HG02610 (cell line): ENCODE results near the gene NUP210.
"Not testable (repeated sequence)": the region's sequence is repeated elsewhere in the genome, so short reads cannot be mapped to it uniquely, and the experiment has no call there.

ENCODE experiments used
- ATAC-seq: cut with Tn5 transposase; IDR thresholded peaks from one replicate; pipeline ENCODE4 v1.9.1; 2021; ENCODE audit warnings: mild to moderate bottlenecking, moderate library complexity; ENCODE audit not compliant: unreplicated experiment

NUP210 gene

DNA sequence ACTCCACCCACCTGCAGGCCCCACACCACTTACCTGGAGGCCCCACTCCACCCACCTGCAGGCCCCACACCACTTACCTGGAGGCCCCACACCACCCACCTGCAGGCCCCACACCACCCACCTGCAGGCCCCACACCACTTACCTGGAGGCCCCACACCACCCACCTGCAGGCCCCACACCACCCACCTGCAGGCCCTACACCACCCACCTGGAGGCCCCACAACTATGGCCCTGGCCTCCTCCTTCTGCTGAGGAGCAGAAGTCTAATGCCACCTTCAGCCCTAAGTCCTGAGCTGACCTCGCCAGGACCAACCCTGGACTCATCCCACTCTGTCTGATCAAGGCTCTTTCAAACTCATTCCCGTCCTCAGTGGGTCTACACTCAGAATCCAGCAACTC lies 42.4 kb downstream of the NUP210 start:
- ATAC-seq = not testable (repeated sequence)

DNA sequence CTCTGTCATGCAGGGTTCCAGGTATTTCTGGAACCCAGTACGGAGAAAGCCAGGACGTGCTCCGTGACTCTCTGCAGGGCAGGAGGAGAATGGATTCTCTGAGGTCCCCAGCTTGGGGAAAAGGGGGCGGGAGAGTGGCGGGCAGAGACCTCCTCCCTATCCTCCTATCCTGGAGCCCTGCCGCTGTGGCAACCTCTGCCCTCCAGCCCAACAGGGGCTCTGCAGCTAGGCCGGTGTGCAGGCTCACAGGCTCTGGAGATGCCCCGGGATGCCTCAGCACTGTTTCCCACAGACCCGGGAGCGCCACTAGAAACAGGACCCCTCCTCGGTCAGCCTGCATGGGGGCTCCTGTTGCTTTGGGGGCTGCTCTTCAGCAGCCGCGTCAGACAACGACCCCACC lies 43.1 kb downstream of the NUP210 start:
- no peak for ATAC-seq

DNA sequence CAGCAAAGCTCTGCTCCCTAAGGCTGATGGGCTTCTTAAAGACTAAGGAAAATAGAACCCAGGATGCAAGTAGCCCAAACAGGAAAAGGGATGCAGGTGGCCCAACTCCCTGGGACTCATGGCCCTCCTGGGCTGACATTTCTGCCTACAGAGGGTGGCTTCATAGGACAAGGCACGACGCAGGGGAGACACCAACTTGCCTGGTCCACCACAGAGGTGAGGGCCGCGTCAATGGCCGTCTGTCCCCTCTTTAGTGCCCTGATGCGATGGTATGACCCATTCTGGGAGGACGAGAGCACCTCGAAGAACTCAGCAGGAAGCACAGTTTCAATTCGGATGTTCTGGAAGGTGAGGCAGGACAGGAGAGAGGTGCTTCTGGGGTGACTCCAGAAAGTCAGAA lies 44.0 kb downstream of the NUP210 start:
- ATAC-seq = no peak

DNA sequence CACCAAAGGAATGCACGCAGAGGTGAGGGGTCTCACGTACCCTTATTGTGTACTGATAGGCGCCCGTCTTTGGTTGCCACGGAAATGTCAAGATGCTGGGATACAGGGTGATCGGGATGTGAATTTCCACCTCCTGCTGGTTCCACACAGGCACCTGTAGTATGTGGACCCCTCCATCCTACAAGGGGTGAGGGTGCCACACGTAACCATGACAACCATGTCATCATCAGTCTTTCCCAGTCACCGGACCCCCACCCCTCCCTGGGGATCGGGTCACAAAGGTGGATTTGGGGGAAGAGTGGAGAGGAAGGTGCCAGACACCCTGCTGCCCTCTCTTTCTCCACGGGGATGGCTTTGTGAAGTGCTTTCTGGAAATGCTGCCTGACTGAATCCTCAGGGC lies 44.7 kb downstream of the NUP210 start:
- ATAC-seq = no peak

DNA sequence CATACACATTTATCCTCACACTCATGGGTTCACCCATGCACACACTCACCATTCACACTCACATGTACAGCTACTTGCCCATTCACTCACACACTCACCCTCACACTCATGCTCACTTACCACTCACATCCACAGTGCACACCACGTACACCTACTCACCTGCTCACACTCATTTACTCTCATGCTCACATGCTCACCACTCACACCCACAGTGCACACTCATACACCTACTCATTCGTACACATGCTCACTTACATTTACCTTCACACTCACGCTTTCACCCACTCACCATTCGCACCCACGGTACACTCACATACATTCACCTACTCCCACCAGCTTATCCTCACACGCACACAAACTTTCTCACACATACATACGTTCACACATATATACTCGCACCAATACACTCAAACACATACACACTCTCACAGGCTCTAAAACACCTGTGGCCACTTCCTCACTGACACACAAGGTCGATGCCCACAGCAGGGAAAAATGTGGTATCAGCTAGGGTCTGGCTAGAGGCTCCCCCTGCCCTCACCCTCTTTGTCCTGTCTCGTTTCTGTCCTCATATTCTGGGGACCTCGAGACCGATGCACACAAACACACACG lies 46.0 kb downstream of the NUP210 start:
- ATAC-seq = no peak

DNA sequence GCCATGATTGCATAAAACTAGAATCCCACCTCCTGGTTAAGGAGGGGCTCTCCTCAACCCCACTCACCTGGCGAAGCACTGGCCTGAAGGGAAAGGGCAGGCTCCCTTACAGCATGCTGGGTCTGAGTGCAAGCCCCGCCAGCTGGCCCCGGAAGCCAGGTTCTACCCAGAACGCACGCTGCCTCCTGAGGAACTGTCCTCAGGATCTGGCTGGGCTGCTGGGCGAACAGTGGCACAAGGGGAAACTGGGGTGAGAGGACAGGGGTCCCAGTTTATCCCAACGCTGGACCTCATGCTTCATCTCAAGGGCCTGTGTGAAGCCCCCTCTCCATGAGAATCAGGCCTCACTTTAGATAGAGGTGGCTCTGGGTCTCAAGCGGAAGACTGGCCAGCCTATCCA lies 47.5 kb downstream of the NUP210 start:
- ATAC-seq = no peak

DNA sequence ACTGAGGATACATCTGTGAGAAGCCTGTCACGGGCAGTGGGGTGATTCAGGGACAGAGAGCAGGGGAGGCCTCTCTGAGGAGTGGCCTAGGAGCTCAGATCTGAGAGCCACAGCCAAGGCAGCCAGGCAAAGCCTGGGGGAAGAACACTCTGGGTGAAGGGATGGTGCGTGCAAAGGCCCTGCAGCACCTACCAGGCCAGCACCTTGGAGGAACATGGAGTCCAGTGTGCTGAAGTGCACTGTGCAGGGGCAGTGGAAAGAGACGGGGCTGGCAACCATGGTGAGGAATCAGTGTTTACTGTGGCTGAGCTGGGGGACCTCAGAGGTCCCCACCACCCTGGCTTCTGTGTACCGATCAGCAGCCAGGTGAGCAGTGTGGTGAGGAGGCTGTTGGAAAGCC lies 48.0 kb downstream of the NUP210 start:
- no peak for ATAC-seq

DNA sequence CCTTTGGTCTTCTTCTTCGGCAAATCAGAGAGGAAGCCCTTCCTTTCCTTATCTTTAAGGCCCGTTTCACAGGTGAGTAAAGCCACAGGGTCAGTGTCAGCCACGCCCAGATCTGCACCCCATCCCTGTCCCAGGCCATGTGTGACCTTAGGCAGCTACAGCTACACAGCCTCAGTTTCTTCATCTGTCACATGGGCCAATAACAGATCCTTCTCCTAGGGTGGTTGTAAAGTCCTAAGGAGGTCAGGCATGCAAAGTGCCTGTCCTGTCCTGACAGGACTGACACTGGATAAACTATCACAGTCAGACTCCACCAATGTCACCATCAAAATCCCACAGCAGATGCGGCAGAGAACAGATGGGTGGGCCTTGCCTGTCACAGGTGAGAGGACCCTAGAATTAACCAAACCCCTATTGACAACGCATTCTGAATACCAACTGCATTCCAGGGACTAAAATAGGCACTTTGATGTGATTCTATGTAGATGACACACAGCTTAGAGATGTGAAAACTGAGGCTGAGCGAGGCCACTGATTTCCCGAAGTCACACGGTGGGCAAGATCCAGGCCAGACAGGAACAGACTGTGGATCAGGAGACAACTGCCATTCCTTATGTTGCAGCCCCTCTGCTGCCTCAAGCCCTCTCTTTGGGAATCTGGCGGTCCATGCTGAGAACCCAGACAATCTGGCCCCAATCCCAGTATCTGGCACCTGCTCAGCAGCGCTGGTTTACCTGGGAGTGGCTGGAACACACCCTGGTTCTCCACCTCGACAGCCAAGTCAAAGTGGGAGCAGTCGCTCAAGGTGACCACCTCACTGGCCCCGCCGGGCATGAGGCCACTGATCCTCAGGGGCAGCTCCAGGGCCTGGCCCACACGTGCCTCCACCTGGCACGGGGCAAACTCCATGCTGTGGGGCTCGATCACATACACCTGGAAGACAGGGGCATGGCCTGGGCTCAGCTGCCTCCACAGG lies 48.7 kb downstream of the NUP210 start:
- ATAC-seq = no peak

DNA sequence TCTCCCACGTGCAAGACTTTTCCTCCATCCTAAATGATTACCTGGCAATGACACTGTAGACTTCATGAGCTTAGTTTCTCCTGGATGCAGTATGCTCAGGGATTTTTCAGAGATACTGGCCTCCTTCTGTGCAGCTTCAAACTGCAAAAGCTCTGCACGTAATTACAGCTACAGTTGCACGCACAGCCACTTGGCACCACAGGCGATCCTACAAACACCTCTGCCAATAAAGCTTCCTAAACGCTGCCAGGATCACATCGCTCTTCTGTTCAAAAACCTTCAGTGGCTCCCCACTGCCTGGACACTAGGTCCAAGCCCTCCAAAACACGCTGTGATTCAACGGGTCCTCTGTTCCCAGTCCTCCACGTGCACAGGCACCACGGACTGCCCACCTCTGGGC lies 49.5 kb downstream of the NUP210 start:
- ATAC-seq = no peak

DNA sequence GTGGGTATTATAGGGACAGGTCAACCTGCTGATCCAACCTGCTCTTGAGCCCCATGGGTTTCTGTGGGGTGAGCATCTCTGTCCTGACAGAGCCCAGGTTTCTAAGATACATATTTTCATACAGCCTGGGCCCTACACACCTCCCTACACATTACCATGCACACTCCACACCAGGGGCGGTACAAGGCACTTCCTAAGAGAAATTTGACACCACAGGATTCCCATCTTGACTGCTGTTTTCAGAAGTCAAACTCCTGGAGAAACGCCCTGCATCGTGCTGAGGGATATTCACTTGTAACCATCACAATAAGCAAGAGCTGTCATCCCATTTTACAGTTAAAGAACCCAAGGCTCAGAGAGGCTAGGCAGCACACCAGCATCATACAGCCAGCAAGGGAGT lies 50.1 kb downstream of the NUP210 start:
- no peak for ATAC-seq

DNA sequence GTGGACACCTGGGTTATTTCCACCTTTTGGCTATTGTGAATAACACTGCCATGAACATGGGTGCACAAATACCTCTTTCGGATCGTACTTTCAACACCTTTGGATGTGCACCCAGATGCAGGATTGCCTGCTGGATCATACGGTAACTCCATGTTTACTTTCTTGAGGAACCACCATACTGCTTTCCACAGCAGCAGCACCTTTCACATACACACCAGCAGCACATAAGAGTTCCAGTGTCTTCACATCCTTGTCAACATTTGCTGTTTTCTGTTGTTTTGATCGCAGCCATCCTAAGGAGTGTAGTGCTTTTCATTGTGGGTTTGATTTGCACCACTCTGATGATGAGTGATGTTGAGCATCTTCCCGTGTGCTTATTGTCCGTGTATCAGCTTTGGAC lies 51.3 kb downstream of the NUP210 start:
- no peak for ATAC-seq

DNA sequence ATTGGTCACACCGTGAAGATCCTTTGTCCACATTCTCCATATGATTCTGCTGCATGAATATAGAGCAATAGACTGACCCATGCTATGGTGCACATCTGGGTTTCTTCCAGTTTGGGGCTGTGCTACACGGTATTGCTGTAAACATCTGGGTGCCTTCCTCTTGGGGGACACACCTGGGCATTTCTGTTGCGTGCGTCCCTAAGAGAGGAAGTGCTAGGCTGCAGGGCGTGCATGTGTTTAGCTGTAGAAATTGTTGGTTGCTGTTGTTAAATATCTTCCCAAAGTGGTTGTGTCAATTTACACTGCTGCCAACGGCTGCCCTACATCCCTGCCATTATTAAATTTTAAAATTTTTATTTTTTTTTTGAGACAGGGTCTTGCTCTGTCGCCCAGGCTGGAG lies 52.4 kb downstream of the NUP210 start:
- ATAC-seq = no peak

DNA sequence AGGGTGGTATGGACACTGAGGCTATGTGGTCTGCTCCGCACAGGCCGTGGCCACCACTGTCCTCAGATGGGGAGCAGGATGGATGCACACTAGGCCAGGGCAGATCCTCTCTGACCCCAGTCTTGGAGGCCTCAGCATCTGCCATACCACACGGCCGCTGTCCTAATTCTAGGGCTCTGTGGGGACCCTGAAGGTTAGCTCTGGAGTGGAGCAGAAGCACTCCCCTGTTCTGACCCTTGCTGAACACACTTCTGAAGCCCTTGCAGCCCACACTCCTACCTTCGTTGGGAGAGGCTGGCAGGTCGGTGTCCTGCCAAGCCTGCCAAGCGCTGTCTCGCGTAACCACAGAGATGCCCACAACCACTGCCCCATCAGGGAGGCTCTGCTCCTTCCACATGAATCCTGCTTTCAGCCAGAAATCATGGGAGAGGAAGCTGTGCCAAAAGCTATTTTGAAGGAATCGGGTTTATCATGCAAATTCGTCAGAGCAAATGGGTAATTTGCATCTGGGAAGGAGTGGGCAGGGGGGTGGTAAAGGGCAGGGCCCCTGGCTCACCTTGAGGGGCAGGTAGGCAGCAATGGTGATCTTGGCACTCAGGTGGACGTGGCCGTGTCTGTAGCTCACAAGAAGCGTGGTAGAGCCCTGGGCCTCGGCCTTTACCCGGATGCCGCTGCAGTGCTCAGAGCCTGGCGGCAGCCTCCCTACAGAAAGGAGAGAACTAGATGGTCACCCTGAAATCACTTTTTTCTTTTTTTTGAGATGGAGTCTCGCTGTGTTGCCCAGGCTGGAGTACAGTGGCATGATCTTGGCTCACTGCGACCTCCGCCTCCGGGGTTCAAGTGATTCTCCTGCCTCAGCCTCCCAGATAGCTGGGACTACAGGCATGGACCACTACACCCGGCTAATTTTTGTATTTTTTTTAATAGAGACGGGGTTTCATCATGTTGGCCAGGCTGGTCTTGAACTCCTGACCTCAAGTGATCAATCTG lies 54.4 kb downstream of the NUP210 start:
- ATAC-seq = no peak

DNA sequence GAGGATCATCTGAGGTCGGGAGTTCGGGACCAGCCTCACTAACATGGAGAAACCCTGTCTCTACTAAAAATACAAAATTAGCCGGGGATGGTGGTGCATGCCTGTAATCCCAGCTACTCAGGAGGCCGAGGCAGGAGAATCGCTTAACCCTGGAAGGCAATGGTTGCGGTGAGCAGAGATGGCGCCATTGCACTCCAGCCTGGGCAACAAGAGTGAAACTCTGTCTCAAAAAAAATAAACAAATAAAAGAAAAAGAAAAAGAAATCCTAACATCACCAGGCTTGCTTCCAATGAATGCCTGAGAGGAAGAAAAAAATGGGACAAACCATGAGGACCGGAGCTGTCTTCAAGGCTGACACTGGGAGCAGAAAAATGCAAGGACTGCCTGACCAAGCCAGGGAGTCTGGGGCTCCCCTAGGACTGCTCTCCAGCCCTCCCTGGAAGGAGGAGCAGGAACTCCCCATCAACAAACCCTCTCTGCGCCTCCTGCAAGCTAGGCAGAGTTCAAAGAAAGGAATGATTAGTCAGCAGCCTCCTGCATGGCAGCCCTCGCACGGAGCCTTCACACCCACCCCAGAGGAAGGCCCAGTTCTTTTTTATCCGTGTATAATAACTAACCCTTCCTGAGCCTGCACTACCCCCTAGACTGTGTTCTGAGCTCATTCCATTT lies 55.4 kb downstream of the NUP210 start:
- no peak for ATAC-seq

DNA sequence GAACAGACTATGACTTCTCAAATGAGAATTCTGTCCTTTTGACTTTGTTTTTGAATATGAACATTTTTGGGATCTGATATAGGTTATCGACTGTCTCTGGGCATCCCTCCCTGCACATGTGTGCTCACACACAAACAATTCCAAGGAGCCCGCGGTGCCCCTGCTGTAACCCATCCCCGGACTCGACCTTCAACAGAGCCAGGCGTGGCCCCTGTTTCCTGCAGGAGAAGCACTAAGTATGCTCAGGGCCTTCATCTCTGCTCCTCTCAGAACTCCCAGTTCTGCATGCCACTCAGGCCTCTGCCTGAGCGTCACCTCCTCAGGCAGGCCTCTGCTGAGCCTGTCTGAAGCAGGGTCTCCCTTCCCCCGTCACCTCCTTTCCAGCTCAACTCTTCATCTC lies 57.6 kb downstream of the NUP210 start:
- ATAC-seq = no peak

DNA sequence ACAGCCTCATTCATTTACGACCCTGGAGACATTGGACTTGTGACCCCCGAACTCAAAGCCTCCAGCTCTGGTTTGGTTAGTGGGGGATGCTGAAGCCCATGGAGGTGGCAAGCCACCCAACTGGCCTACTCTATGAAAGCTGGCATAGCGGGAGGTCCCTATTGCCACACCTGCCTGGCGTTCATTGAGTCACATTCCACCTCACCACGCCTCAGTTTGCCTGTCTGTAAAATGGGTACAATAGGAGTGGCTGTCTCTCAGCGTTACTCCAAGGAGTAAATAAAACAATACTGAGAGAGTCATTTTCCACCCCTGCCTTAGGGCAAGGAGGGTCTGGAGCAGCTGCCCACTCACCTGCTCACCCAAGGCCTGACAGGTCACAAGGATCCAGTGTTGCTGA lies 60.2 kb downstream of the NUP210 start:
- no peak for ATAC-seq

DNA sequence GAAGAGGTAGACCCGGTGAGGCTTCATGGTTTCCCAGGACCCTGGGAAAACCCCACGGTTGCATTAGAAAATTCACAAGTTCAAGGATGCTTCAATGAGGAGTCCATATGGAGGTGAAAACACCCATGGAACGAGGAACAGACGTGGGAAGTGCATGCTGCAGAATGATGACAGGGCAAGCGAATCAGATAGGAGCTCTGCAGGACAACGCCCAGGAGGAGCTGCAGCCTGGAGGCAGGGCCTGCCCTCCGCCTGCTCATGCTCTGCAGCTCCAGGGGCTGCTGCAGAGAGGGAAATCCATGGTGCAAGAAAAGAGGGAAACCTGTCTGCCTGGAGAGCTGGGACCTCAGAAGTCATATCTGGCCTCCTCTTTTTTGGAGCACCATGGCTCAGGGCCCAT lies 61.5 kb downstream of the NUP210 start:
- no peak for ATAC-seq

DNA sequence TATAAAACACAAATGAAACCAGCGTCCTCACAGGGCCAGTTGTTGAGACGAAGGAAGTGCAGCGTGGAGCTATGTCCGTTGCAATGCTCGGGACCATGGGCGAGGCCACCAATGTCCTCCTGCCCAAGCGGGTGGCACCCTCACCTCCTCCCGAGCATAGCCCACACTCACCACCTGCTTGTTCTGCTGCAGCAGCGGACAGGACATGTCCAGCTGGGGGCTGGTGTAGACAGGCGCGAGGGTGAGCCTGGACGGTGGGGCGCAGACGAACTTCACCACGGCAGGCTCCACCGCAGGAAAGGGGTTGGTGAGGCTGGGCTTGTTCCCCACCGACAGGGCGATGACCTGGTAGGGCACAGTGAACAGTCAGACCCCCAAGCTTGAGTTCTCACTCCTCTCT lies 62.1 kb downstream of the NUP210 start:
- no peak for ATAC-seq

DNA sequence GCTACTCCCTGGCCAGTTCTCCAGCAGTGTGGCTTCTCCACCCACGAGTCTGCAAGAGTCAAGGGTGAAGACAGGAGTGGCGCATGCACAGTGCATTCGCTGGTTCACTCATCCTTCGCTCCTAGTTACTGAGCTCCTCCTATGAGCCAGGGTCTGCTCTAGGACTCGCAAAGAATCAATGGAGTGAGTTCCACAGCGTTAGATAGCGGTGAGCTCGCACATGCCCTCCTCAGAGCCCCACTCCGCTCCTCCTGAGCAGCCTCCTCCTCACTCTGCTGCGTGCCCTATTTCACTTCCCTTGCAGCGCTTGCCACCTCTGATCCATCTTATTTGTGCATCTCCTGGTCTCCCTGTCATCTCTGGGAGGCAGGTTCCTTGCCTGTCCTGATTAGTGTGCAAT lies 63.0 kb downstream of the NUP210 start:
- no peak for ATAC-seq

DNA sequence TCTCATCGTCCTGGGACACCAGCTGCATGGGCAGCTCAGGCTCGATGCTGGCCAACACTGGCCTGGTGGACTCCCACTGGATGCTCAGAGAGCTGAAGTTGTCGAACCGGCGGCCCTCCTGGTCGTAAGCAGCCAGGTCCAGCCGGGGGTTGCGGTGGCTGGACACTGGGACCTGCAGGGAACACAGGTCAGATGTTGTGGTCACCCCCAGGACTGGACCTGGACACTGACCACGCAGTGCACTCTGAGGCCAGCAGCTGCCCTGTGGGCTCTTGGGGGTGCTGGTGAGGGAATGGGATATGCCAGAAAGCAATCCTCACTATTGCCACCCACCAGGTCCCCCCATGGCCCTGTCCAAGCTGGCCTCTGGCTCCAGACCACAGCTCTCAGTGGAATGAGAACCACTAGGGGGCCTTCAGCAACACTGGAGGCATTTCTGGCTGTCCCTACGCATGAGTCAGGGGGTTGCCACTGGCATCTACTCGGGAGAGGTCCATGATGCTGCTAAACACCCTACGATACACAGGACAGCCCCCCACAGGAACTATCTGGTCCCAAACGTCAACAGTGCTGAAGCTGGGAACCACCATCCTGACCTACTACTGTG lies 66.1 kb downstream of the NUP210 start:
- ATAC-seq = no peak
